ENCODE measurements around the gene ZNF17. TPM values are rescaled to one million over a fixed set of nuclear protein-coding genes. Genes with fewer than 3 reads are reported as not detected.
"Not testable (repeated sequence)": the region's sequence is repeated elsewhere in the genome, so short reads cannot be mapped to it uniquely, and the experiment has no call there.

The ZNF17 gene
- total and polyA plus RNA-seq, 3 donors from 2014 or later = 7.4 to 25.5 (median 19.8) TPM

- intact Hi-C loops (cut with DNase I; ENCODE audit: low total_unique reads) = no loop called here
- WGBS, 2 donors = 92 to 97% methylated on average over 2 of the region's 2 CpGs
- TF ChIP-seq POLR2A (IDR thresholded peaks at IDR 0.05) (no peak), CTCF (IDR thresholded peaks at IDR 0.05) (no peak)
Measured at GRCh38 chr19:57366776-57367175, 44.2 kb upstream of the ZNF17 start.

GRCh38 chr19:57374179-57374578 lies 36.8 kb upstream of the ZNF17 start:
- intact Hi-C loops (cut with DNase I; ENCODE audit: low total_unique reads) = no loop called here
- H3K4me3 ChIP-seq = no peak overlapping the region
- H3K27me3 ChIP-seq = no peaks in the 10 kb centered on the region
- no peaks in the 10 kb centered on the region for H3K9me3 ChIP-seq
- TF ChIP-seq CTCF (IDR thresholded peaks at IDR 0.05) (no peak), POLR2A (IDR thresholded peaks at IDR 0.05) (no peak)
- no peaks in the 10 kb centered on the region for H3K36me3 ChIP-seq (ENCODE audit: low read depth, missing control alignments)
- DNase-seq = no peak
- no peak overlapping the region for H3K27ac ChIP-seq
- WGBS, 2 donors = 93 to 95% methylated on average over 5 to 6 of the region's 6 CpGs
- no peaks in the 10 kb centered on the region for H3K4me1 ChIP-seq

More at GRCh38 chr19:57366776-57367175, 44.2 kb upstream of the ZNF17 start:
- no peaks in the 10 kb centered on the region for H3K27me3 ChIP-seq
- no peak overlapping the region for H3K4me3 ChIP-seq
- H3K36me3 ChIP-seq (ENCODE audit: low read depth, missing control alignments) = no peaks in the 10 kb centered on the region
- H3K4me1 ChIP-seq = peaks cover 6% of the 10 kb centered on the region
- no peaks in the 10 kb centered on the region for H3K9me3 ChIP-seq
- no peak overlapping the region for H3K27ac ChIP-seq
- DNase-seq = no peak

GRCh38 chr19:57374647-57375046 lies 36.3 kb upstream of the ZNF17 start:
- H3K27me3 ChIP-seq; H3K4me1 ChIP-seq; H3K27ac ChIP-seq; intact Hi-C loops (cut with DNase I; ENCODE audit: low total_unique reads); DNase-seq; H3K36me3 ChIP-seq (ENCODE audit: low read depth, missing control alignments); H3K9me3 ChIP-seq; H3K4me3 ChIP-seq: not testable (repeated sequence)
- 93 to 95% methylated on average over 2 of the region's 2 CpGs for WGBS, 2 donors

GRCh38 chr19:57376151-57376550 lies 34.8 kb upstream of the ZNF17 start:
- Histone ChIP-seq H3K27ac (no peak overlapping the region), H3K36me3 (ENCODE audit: low read depth, missing control alignments) (no peaks in the 10 kb centered on the region), H3K4me1 (no peaks in the 10 kb centered on the region), H3K27me3 (no peaks in the 10 kb centered on the region), H3K9me3 (no peaks in the 10 kb centered on the region), H3K4me3 (no peak overlapping the region)
- WGBS, 2 donors = 89 to 94% methylated on average over 6 of the region's 6 CpGs
- no peak for DNase-seq
- intact Hi-C loops (cut with DNase I; ENCODE audit: low total_unique reads) = no loop called here
- TF ChIP-seq POLR2A (IDR thresholded peaks at IDR 0.05) = no peak
- TF ChIP-seq CTCF (IDR thresholded peaks at IDR 0.05) = no peak

- intact Hi-C loops (cut with DNase I; ENCODE audit: low total_unique reads) = no loop called here
- no peak for DNase-seq
- no peaks in the 10 kb centered on the region for H3K36me3 ChIP-seq (ENCODE audit: low read depth, missing control alignments)
- no peaks in the 10 kb centered on the region for H3K27me3 ChIP-seq
- no peaks in the 10 kb centered on the region for H3K4me1 ChIP-seq
- no peak overlapping the region for H3K4me3 ChIP-seq
- TF ChIP-seq POLR2A (IDR thresholded peaks at IDR 0.05) (no peak), CTCF (IDR thresholded peaks at IDR 0.05) (no peak)
- no peak overlapping the region for H3K27ac ChIP-seq
- 96 to 98% methylated on average over 3 of the region's 3 CpGs for WGBS, 2 donors
- no peaks in the 10 kb centered on the region for H3K9me3 ChIP-seq
Measured at GRCh38 chr19:57377498-57378146, 33.3 kb upstream of the ZNF17 start.

Data from testis (tissue), 3 donors.